GM12878 (cell line): ENCODE results near the gene UVSSA.

Experiments used
- BRCA1 ChIP-seq: IDR thresholded peaks from 2 replicates; pipeline ENCODE4 v1.6.1; 2011; ENCODE audit warnings: low read depth, low read length, improper control_type of control experiment
- CHD4 ChIP-seq: fragments of 200-600 bp; sonication (generic); IDR thresholded peaks from 2 replicates; pipeline ENCODE4 v1.6.1; 2016; ENCODE audit warnings: mild to moderate bottlenecking
- KDM1A ChIP-seq: fragments of 200-600 bp; sonication (generic); IDR thresholded peaks from 2 replicates; pipeline ENCODE4 v1.6.1; 2016; ENCODE audit warnings: borderline replicate concordance
- LARP7 ChIP-seq: fragments of 450-650 bp; IDR thresholded peaks from 2 replicates; pipeline ENCODE4 v1.6.1; 2017; ENCODE audit warnings: mild to moderate bottlenecking
- POLR2A ChIP-seq: IDR thresholded peaks from 2 replicates; pipeline ENCODE4 v1.6.1; 2011; ENCODE audit warnings: low read depth, mild to moderate bottlenecking, low read length
- POLR2AphosphoS5 ChIP-seq: IDR thresholded peaks from 2 replicates; pipeline ENCODE4 v1.6.1; 2011; ENCODE audit warnings: mild to moderate bottlenecking, low read length, inconsistent platforms
- RB1 ChIP-seq: fragments of 450-650 bp; formaldehyde crosslinking; IDR thresholded peaks from 2 replicates; pipeline ENCODE4 v1.6.1; 2017; ENCODE audit warnings: mild to moderate bottlenecking, borderline replicate concordance
- TF ChIP-seq, protein P1 (sequence below), 3 experiments: IDR thresholded peaks in 2 of 3; conservative IDR thresholded peaks in 1 of 3; 2 replicates each; pipeline ENCODE4 v1.5.1; 2011; ENCODE audit warnings: low read depth in 3 of 3, low read length in 3 of 3, mild to moderate bottlenecking in 3 of 3, control low read depth in 2 of 3, moderate library complexity in 2 of 3, inconsistent platforms in 1 of 3, mixed read lengths in 1 of 3; ENCODE audit not compliant: control insufficient read depth in 2 of 3, insufficient read depth in 1 of 3; ENCODE audit errors: extremely low read depth in 1 of 3
- TF ChIP-seq, protein P2 (sequence below): IDR thresholded peaks from 2 replicates; pipeline ENCODE4 v1.6.1; 2011; ENCODE audit warnings: low read depth, low read length, improper control_type of control experiment, borderline replicate concordance

GRCh38 chr4:1348014-1348513 is 1.1 kb downstream of the UVSSA start:
- no peak for TF ChIP-seq RB1
- no peak for TF ChIP-seq LARP7
- TF ChIP-seq, protein P1, sequence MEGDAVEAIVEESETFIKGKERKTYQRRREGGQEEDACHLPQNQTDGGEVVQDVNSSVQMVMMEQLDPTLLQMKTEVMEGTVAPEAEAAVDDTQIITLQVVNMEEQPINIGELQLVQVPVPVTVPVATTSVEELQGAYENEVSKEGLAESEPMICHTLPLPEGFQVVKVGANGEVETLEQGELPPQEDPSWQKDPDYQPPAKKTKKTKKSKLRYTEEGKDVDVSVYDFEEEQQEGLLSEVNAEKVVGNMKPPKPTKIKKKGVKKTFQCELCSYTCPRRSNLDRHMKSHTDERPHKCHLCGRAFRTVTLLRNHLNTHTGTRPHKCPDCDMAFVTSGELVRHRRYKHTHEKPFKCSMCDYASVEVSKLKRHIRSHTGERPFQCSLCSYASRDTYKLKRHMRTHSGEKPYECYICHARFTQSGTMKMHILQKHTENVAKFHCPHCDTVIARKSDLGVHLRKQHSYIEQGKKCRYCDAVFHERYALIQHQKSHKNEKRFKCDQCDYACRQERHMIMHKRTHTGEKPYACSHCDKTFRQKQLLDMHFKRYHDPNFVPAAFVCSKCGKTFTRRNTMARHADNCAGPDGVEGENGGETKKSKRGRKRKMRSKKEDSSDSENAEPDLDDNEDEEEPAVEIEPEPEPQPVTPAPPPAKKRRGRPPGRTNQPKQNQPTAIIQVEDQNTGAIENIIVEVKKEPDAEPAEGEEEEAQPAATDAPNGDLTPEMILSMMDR (IDR thresholded peaks at IDR 0.05 in 2 of 3, conservative IDR thresholded peaks at IDR 0.05 in 1 of 3; ENCODE audit: control insufficient read depth in 2 of 3, extremely low read depth in 1 of 3, insufficient read depth in 1 of 3, low read depth in 3 of 3, low read length in 3 of 3): no peak
- TF ChIP-seq, protein P2, sequence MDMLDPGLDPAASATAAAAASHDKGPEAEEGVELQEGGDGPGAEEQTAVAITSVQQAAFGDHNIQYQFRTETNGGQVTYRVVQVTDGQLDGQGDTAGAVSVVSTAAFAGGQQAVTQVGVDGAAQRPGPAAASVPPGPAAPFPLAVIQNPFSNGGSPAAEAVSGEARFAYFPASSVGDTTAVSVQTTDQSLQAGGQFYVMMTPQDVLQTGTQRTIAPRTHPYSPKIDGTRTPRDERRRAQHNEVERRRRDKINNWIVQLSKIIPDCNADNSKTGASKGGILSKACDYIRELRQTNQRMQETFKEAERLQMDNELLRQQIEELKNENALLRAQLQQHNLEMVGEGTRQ: no peak
- TF ChIP-seq POLR2A: no peak; the same call in 1 of the 2 replicates
- no peak for TF ChIP-seq POLR2AphosphoS5
- TF ChIP-seq CHD4: no peak
- no peak for TF ChIP-seq BRCA1
- TF ChIP-seq KDM1A: no peak
